ENCODE measurements around the gene SLC1A4. TPM values are rescaled to one million over a fixed set of nuclear protein-coding genes. Genes with fewer than 3 reads are reported as not detected.
A peak's percentile ranks its signal among the peaks of the same experiment; 100 is the strongest.

The SLC1A4 gene
- 4.8 and 6.8 TPM in 2 replicates for total RNA-seq (2012; rRNA removed)

GRCh38 chr2:64989126-64989981 lies at the start of gene SLC1A4:
SLC1A4 (plus strand) TSS chr2:64989399; CDS start chr2:64989644, 245 bp downstream.
- peaks cover 18% of the 10 kb centered on the region for H3K4me1 ChIP-seq (ENCODE audit: control insufficient read depth, insufficient read depth, low read length)
- H3K9me3 ChIP-seq (replicated peaks; ENCODE audit: low read length) = no peaks in the 10 kb centered on the region
- peak within 1 kb of the TSS; percentile 96 for H3K9ac ChIP-seq (ENCODE audit: low read depth, low read length)
- no peaks in the 10 kb centered on the region for H3K27me3 ChIP-seq (ENCODE audit: control insufficient read depth, insufficient read depth, low read length)
- peak within 1 kb of the TSS; percentile 100 for H3K4me2 ChIP-seq (ENCODE audit: low read length)
- H3K4me3 ChIP-seq (ENCODE audit: low read length) = peak within 1 kb of the TSS; percentile 96
- no peaks in the 10 kb centered on the region for H3K36me3 ChIP-seq (ENCODE audit: insufficient read depth, low read length)

GRCh38 chr2:64941143-64941542 lies 48.1 kb upstream of the SLC1A4 start:
- Histone ChIP-seq H3K27me3 (ENCODE audit: control insufficient read depth, insufficient read depth, low read length) (peaks cover 16% of the 10 kb centered on the region), H3K4me1 (ENCODE audit: control insufficient read depth, insufficient read depth, low read length) (peaks cover 18% of the 10 kb centered on the region), H3K4me3 (ENCODE audit: low read length) (no peak overlapping the region), H3K9me3 (replicated peaks; ENCODE audit: low read length) (no peaks in the 10 kb centered on the region), H3K9ac (ENCODE audit: low read depth, low read length) (no peak overlapping the region), H3K4me2 (ENCODE audit: low read length) (no peak overlapping the region), H3K36me3 (ENCODE audit: insufficient read depth, low read length) (no peaks in the 10 kb centered on the region)

- Histone ChIP-seq H3K4me1 (ENCODE audit: control insufficient read depth, insufficient read depth, low read length) (peaks cover 18% of the 10 kb centered on the region), H3K9ac (ENCODE audit: low read depth, low read length) (no peak overlapping the region), H3K36me3 (ENCODE audit: insufficient read depth, low read length) (no peaks in the 10 kb centered on the region), H3K4me2 (ENCODE audit: low read length) (no peak overlapping the region), H3K9me3 (replicated peaks; ENCODE audit: low read length) (no peaks in the 10 kb centered on the region), H3K27me3 (ENCODE audit: control insufficient read depth, insufficient read depth, low read length) (peaks cover 16% of the 10 kb centered on the region), H3K4me3 (ENCODE audit: low read length) (no peak overlapping the region)
These were observed 47.4 kb upstream of the SLC1A4 start for GRCh38 chr2:64941801-64942200.

GRCh38 chr2:64942693-64943092 lies 46.5 kb upstream of the SLC1A4 start:
- H3K9me3 ChIP-seq (replicated peaks; ENCODE audit: low read length) = no peaks in the 10 kb centered on the region
- peak overlapping the region; percentile 1 for H3K4me2 ChIP-seq (ENCODE audit: low read length)
- no peaks in the 10 kb centered on the region for H3K36me3 ChIP-seq (ENCODE audit: insufficient read depth, low read length)
- H3K4me1 ChIP-seq (ENCODE audit: control insufficient read depth, insufficient read depth, low read length) = peaks cover 16% of the 10 kb centered on the region
- H3K27me3 ChIP-seq (ENCODE audit: control insufficient read depth, insufficient read depth, low read length) = peaks cover 21% of the 10 kb centered on the region
- H3K9ac ChIP-seq (ENCODE audit: low read depth, low read length) = no peak overlapping the region
- H3K4me3 ChIP-seq (ENCODE audit: low read length) = no peak overlapping the region

- H3K27me3 ChIP-seq (ENCODE audit: control insufficient read depth, insufficient read depth, low read length) = peaks cover 21% of the 10 kb centered on the region
- no peaks in the 10 kb centered on the region for H3K9me3 ChIP-seq (replicated peaks; ENCODE audit: low read length)
- H3K4me3 ChIP-seq (ENCODE audit: low read length) = no peak overlapping the region
- H3K9ac ChIP-seq (ENCODE audit: low read depth, low read length) = no peak overlapping the region
- H3K36me3 ChIP-seq (ENCODE audit: insufficient read depth, low read length) = no peaks in the 10 kb centered on the region
- peak overlapping the region; percentile 23 for H3K4me2 ChIP-seq (ENCODE audit: low read length)
- peaks cover 12% of the 10 kb centered on the region for H3K4me1 ChIP-seq (ENCODE audit: control insufficient read depth, insufficient read depth, low read length)
These were observed 45.6 kb upstream of the SLC1A4 start for GRCh38 chr2:64943387-64944150.

- no peaks in the 10 kb centered on the region for H3K36me3 ChIP-seq (ENCODE audit: insufficient read depth, low read length)
- H3K4me3 ChIP-seq (ENCODE audit: low read length) = no peak overlapping the region
- no peak overlapping the region for H3K4me2 ChIP-seq (ENCODE audit: low read length)
- H3K27me3 ChIP-seq (ENCODE audit: control insufficient read depth, insufficient read depth, low read length) = peaks cover 12% of the 10 kb centered on the region
- H3K9ac ChIP-seq (ENCODE audit: low read depth, low read length) = no peak overlapping the region
- peaks cover 12% of the 10 kb centered on the region for H3K4me1 ChIP-seq (ENCODE audit: control insufficient read depth, insufficient read depth, low read length)
- no peaks in the 10 kb centered on the region for H3K9me3 ChIP-seq (replicated peaks; ENCODE audit: low read length)
These were observed 44.7 kb upstream of the SLC1A4 start for GRCh38 chr2:64944484-64944883.

- Histone ChIP-seq H3K9me3 (replicated peaks; ENCODE audit: low read length) (no peaks in the 10 kb centered on the region), H3K4me2 (ENCODE audit: low read length) (no peak overlapping the region), H3K9ac (ENCODE audit: low read depth, low read length) (no peak overlapping the region), H3K36me3 (ENCODE audit: insufficient read depth, low read length) (no peaks in the 10 kb centered on the region), H3K27me3 (ENCODE audit: control insufficient read depth, insufficient read depth, low read length) (peaks cover 7% of the 10 kb centered on the region), H3K4me1 (ENCODE audit: control insufficient read depth, insufficient read depth, low read length) (peaks cover 12% of the 10 kb centered on the region), H3K4me3 (ENCODE audit: low read length) (no peak overlapping the region)
These were observed 43.0 kb upstream of the SLC1A4 start for GRCh38 chr2:64945973-64946768.

GRCh38 chr2:64946769-64947247 lies 42.4 kb upstream of the SLC1A4 start:
- no peak overlapping the region for H3K4me2 ChIP-seq (ENCODE audit: low read length)
- H3K4me3 ChIP-seq (ENCODE audit: low read length) = no peak overlapping the region
- H3K27me3 ChIP-seq (ENCODE audit: control insufficient read depth, insufficient read depth, low read length) = peaks cover 5% of the 10 kb centered on the region
- peaks cover 12% of the 10 kb centered on the region for H3K4me1 ChIP-seq (ENCODE audit: control insufficient read depth, insufficient read depth, low read length)
- no peaks in the 10 kb centered on the region for H3K36me3 ChIP-seq (ENCODE audit: insufficient read depth, low read length)
- no peak overlapping the region for H3K9ac ChIP-seq (ENCODE audit: low read depth, low read length)
- H3K9me3 ChIP-seq (replicated peaks; ENCODE audit: low read length) = no peaks in the 10 kb centered on the region

GRCh38 chr2:64947885-64948284 lies 41.3 kb upstream of the SLC1A4 start:
- H3K4me2 ChIP-seq (ENCODE audit: low read length) = no peak overlapping the region
- H3K4me3 ChIP-seq (ENCODE audit: low read length) = no peak overlapping the region
- peaks cover 5% of the 10 kb centered on the region for H3K27me3 ChIP-seq (ENCODE audit: control insufficient read depth, insufficient read depth, low read length)
- no peak overlapping the region for H3K9ac ChIP-seq (ENCODE audit: low read depth, low read length)
- no peaks in the 10 kb centered on the region for H3K9me3 ChIP-seq (replicated peaks; ENCODE audit: low read length)
- H3K36me3 ChIP-seq (ENCODE audit: insufficient read depth, low read length) = no peaks in the 10 kb centered on the region
- H3K4me1 ChIP-seq (ENCODE audit: control insufficient read depth, insufficient read depth, low read length) = peaks cover 20% of the 10 kb centered on the region

GRCh38 chr2:64950226-64951160 lies 38.7 kb upstream of the SLC1A4 start:
- Histone ChIP-seq H3K4me1 (ENCODE audit: control insufficient read depth, insufficient read depth, low read length) (peaks cover 12% of the 10 kb centered on the region), H3K9ac (ENCODE audit: low read depth, low read length) (no peak overlapping the region), H3K4me3 (ENCODE audit: low read length) (no peak overlapping the region), H3K36me3 (ENCODE audit: insufficient read depth, low read length) (no peaks in the 10 kb centered on the region), H3K9me3 (replicated peaks; ENCODE audit: low read length) (no peaks in the 10 kb centered on the region), H3K27me3 (ENCODE audit: control insufficient read depth, insufficient read depth, low read length) (peaks cover 5% of the 10 kb centered on the region), H3K4me2 (ENCODE audit: low read length) (no peak overlapping the region)

Data from skeletal muscle satellite cell (primary cell).